A673 (cell line): ENCODE results near the gene IGF1.

Source experiments
- CTCF ChIP-seq: fragments of 300-800, 200-600 bp; sonication (generic); conservative IDR thresholded peaks from 2 replicates; pipeline ENCODE4 v1.5.1; 2017; ENCODE audit warnings: low read depth, mild to moderate bottlenecking, antibody characterized with exemption, low read length, moderate library complexity, mixed read lengths
- EZH2 ChIP-seq: fragments of 200-600 bp; sonication (generic); IDR thresholded peaks from 2 replicates; pipeline ENCODE4 v1.6.1; 2017; ENCODE audit warnings: borderline replicate concordance, low read depth, mild to moderate bottlenecking, mixed read lengths, antibody characterized with exemption, low read length; ENCODE audit not compliant: poor library complexity, severe bottlenecking

GRCh38 chr12:102356690-102357089, 123.7 kb downstream of the IGF1 start:
- TF ChIP-seq EZH2 (no peak), CTCF (no peak)
